ENCODE results near the gene MORF4L2.

The MORF4L2 gene

DNA sequence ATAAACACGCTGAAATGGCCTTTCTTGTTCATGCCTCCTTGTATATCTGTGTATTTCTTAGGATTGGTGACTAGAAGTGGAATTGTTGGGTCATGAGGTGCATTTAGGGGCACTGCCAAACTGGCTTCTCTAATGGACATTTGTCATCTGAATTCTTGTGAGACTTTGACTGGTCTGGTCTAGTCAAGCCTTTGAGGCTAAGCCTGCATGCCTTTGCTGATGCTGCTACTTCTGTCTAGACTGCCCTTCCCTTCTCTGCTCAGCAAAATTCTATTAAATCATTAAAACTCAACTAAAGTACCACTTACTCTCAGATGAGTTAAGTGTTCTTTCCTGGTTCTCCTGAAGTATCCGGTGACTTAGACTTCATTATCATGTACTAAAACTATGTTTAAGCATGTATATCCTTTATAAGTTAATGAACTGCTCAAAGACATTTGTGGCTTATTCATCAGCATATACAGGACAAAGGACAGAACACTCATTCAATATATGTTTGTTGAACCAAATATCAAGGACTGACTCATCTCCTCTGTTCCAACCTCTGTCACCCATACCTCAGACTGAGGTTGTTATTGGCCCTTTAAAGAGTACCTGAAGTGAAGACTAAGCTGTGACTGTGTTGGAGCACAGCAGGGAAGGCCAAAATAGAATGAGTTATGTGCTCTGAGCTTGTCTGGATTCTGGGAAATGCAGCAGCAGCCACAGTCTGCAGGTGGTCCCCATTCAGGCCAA, 48.7 kb downstream of the MORF4L2 start:
- in situ Hi-C loops (cut with MboI; ENCODE audit: low sequenced_read_pairs): no loop called here

GRCh38 chrX:103635436-103635835, 51.1 kb downstream of the MORF4L2 start:
- in situ Hi-C loops (cut with MboI; ENCODE audit: low sequenced_read_pairs): no loop called here

DNA sequence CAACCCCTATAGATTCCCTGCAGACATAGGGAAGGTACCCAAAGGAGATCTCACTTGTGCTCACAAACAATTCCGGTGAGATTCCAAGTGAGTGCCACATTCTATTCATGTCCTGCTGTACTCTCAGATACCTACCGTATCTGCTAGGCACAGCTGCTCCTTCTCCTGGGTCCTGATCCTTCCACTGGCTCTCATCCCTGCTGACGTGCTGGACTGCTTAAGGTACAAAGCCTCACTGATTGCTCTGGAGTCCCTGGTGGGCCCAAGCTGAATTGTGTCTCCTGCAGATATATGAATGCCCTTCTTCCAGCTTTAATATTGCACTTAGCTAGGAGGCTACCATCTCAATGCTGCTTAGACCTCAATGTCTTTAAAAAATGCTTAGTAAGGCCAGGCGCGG, 55.4 kb downstream of the MORF4L2 start:
- in situ Hi-C loops (cut with MboI; ENCODE audit: low sequenced_read_pairs): no loop called here

DNA sequence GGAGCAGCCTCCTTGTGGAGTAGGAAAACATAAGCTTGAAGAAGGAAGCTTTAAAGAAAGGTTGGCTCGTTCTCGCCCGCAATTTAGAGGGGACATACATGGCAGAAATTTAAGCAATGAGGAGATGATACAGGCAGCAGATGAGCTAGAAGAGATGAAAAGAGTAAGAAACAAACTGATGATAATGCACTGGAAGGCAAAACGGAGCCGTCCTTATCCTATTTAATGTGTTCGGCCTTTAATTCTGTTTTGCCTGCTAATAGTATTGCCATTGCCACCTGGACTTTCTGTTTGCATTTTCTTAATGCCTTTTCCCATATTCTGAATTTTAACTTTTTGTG, 56.4 kb downstream of the MORF4L2 start:
- in situ Hi-C loops (cut with MboI; ENCODE audit: low sequenced_read_pairs): no loop called here

DNA sequence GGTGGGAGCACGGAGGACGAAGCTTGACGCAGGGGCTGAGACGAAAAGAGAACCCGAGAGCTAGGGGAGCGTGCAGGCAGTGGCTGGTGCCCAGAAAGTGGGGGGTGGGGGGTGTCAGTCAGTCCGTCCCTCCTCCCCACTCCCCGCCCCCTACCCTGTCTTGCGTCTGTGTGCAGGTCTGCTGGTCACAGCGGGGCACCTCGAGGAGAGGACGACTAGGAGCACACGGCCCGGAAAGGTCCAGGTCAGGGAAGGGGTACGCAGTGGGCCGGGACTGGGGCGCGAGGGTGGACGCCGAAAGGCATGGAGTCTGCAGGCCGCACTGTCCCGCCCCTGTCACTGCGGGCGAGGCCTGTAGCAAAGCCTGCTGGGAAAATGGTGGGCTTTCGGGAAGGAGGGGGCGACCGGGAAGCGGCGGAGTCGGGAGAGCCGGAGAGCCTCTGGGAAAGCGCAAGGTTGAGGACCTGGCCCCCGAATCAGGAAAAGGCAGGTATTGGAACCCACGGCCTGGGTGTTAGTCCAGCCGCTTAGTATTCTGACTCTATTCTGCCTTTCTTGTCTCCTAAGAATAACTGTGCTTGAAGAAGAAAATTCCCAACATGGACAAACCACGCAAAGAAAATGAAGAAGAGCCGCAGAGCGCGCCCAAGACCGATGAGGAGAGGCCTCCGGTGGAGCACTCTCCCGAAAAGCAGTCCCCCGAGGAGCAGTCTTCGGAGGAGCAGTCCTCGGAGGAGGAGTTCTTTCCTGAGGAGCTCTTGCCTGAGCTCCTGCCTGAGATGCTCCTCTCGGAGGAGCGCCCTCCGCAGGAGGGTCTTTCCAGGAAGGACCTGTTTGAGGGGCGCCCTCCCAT, 57.0 kb downstream of the MORF4L2 start:
- in situ Hi-C loops (cut with MboI; ENCODE audit: low sequenced_read_pairs): no loop called here

GRCh38 chrX:103628386-103629317, 57.8 kb downstream of the MORF4L2 start, which contains the start of gene TCEAL1:
Gene TCEAL1 (plus strand): TSS chrX:103628975. CDS start chrX:103629917, 942 bp downstream.
- in situ Hi-C loops (cut with MboI; ENCODE audit: low sequenced_read_pairs): no loop called here

DNA sequence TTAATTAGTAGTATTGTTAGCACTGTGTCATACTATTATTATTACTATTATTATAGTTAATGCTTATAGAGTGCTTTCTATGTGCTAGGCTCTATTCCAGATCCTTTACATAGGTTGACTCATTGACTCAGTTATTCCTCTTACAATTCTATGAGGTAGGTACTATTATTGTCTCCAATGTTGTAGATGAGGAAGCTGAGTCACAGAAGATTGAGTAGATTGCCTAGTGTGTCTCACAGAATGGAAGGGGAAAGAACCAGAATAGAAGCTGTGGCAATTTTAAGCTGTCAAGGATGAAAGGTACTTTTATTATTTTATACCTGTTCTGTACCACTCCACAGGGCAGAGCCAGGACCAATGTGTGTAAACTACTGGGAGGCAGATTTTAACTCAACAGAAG, 59.6 kb downstream of the MORF4L2 start:
- in situ Hi-C loops (cut with MboI; ENCODE audit: low sequenced_read_pairs): no loop called here
